ENCODE results near the gene RBM46.
"Not testable (repeated sequence)": the region's sequence is repeated elsewhere in the genome, so short reads cannot be mapped to it uniquely, and the experiment has no call there.

The RBM46 gene

DNA sequence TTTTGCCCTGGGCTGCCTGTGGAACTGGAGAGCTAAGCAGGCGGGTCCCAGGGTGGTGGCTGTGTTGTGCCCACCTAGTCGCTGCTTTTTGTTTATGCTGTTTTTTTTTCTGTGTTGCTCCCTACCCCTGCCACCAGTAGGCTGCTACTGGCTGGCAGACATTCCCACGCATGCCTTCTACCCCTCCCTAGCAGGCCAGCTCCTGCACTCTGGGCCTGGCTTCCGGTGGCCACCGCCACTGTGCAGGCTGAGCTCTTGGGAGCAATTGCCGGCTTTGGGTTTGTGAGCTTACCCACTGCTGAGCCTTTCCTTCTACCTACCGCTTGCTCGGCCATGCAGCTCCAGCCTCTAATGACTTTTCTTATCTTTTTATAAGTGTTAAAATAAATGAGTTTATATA, 57.6 kb downstream of the RBM46 start:
- DNase-seq, result no peak

DNA sequence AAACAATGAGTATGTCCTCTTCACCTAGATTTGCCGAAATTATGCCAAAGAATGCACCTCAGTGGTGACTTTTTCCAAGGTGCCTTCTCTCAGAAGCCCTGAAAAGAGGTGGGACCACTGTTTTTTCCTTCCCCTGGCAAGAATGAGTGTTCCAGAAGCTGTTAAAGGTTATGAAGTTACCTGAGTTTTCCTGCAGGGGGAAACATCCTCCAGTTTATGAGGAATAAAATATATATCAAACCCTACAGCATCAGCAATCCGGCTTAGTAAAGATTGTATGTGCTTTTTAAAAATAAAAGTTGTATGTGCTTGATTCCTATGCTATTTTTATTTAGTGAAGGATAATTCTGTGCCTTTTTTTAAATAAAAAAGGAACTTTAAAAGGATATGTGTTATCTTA, 73.3 kb downstream of the RBM46 start:
- DNase-seq, result no peak

DNA sequence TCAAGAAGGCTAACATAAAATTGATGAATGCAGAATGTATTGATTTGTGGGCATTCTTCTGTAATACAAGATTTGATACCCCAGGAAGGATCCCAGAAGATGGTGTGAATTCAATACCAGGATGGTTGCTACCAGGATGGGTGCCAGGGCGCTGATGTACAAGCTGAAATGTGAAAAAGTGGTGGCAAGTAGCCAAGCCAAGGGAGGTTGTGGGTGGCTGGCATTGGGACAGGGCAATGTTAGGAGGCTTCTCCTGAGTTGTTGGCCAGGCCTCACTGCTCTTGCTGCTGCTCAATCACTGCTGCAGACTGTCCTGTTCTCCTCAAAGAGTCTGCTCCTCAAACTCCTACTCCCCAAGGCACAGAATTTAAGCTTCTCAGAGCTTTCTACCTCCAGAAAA, 77.1 kb downstream of the RBM46 start:
- no peak for DNase-seq

DNA sequence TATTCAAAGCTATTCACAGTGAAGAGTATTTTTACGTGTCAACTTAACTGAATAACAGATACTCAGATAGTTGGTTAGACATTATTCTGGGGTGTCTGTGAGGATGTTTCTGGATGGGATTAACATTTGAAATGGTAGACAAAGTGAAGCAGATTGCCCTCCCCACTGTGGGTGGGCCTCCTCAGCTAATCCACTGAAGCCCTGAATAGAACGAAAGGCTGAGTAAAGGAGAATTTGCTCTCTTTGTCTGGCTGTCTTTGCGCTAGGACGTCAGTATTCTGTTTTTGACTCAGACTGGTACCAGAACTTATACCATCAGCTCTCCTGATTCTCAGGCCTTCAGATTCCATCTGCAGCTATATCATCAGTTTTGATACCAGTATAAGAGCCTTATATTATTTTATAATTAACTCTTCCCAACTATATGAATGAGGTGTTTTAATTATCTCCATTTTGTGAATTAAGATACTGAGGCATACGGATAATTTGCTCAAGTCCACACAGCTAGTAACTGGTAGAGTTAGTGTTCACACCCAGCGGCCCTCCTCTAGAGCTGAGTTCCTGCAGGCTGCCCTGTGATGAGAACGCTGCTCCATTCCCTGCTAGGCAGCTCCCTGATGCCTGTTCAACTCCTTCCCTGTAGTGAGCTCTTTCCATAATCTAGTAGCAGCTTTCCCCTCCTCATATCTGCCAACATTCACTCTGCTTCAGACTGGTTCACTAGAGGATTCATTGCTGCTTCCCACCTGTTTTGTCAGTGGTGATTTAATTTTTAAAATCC, 87.5 kb downstream of the RBM46 start:
- DNase-seq, result no peak

DNA sequence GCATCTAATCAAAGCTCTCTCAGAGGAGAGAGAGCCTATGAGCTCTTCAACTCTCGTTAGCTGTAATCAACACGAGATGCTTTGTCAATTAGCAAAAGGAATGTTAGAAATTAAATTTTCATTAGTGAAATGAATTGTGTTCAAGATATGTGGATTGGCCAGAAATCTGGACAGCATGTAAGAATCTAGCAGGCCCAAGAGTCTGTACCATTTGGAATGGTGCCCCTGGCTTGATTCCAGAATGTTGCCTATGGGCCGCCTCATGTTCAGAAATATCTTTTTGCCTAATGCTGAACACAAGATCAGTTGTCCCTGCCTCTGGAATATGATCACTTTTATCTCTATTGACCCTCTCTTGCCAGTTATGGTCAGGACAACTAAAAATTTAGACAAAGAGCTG, 88.2 kb downstream of the RBM46 start:
- DNase-seq, result no peak

DNA sequence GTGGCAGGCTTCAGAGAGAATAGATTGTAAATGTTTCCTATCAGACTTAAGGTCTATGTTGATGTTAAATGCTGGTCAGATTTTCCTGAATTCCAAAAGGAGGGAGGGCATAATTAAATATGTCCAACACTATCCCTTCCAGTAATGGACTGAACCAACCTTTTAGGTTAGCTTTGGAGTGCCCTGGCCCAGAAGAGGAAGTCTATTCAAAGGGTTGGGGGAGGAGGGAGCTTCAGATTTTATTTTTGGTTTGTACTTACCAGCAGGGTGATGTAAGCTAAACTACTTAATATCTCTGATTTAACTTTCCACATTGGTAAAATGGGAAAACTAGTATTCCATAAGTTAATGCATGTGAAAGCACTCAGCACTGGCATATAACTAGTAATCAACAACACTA, 91.1 kb downstream of the RBM46 start:
- no peak for DNase-seq

- DNase-seq, result not testable (repeated sequence)
Measured at GRCh38 chr4:154874049-154874448, 93.0 kb downstream of the RBM46 start.

GRCh38 chr4:154877110-154877760, 96.2 kb downstream of the RBM46 start:
- DNase-seq, result no peak
